Measurements from ENCODE around the gene ARFGAP1.

Gene ARFGAP1

DNA sequence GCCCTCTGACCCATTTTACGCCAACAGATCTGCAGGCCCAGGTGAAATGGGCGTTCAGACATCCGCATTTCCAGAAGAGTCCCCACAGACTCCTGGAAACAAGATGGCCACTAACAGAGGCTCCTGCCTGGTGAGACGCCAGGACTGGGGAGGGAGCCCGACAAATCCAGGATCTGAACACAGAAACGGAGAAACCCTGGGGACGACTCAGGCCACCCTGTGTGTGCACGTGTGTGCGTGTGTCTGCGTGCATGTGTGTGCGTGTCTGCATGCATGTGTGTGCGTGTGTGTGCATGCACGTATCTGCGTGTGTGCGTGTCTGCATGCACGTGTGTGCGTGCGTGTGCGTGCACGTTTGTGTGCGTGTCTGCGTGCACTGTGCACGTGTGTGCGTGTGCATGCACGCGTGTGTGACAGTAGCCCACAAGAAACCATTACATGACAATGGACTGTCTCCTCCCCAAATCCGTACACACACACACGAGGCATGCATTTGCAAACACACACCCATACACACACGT lies 63.7 kb downstream of the ARFGAP1 start:
- DNase-seq, result no peak

DNA sequence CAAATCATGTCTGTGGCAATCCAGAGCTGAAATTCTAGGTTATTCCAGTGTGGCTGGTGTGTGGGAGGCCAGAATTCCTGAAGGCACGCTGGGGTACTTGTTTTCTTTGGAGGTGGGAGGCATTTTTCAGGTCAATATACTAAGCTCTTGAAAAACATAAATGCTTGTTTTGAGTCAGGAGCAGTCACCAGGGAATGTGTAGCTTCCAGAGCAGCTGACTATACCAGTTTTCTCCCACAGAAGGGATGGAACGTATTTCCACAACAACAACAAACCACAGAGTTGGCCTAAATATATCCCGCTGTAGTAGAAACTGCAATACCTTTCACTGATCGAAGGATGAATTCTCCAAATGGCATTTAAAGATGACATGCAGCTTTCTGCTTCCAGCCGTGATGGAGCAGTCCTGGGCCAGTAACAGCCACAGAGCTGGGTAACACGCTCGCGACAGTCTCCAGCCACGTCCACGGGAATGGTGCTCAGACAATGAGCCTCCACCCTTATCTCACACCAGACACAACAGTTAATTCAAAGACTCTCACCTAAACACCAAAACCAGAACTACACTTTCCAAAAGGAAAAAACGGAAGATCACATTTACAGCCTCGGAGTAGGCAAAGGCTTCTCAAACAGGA lies 65.3 kb downstream of the ARFGAP1 start:
- DNase-seq, result no peak
